Lung (tissue), 12 donors: Measurements from ENCODE around the gene CRACR2B. TPM values are rescaled to one million over a fixed set of nuclear protein-coding genes. Genes with fewer than 3 reads are reported as not detected.

Experiments used
- ATAC-seq: fragments of 200-7000 bp; cut with Tn5 transposase; one replicate; pipeline ENCODE4 v1.9.1; 2020; ENCODE audit warnings: moderate number of reproducible peaks; ENCODE audit not compliant: insufficient read depth, low FRiP score
- DNase-seq, 3 donors: peaks; one replicate each; pipeline ENCODE4 v3.0.0-alpha.2; 2013 to 2017
- H3K27ac ChIP-seq, 2 donors: one replicate each; pipeline ENCODE4 v1.5.1; 2013; ENCODE audit warnings: mild to moderate bottlenecking in 2 of 2, moderate library complexity in 2 of 2, control low read depth in 1 of 2, inconsistent platforms in 1 of 2, low read depth in 1 of 2, low read length in 1 of 2
- H3K27me3 ChIP-seq, 3 donors: one replicate each; pipeline ENCODE4 v1.5.1; 2013; ENCODE audit warnings: low read length in 2 of 3; ENCODE audit not compliant: control insufficient read depth in 3 of 3, insufficient read depth in 3 of 3
- H3K36me3 ChIP-seq, 4 donors: one replicate each; pipeline ENCODE4 v1.5.1; 2013; ENCODE audit warnings: low read length in 4 of 4, mild to moderate bottlenecking in 1 of 4, moderate library complexity in 1 of 4; ENCODE audit not compliant: control insufficient read depth in 4 of 4, insufficient read depth in 4 of 4
- H3K4me1 ChIP-seq, 5 donors: one replicate each; pipeline ENCODE4 v1.5.1; 2013; ENCODE audit warnings: low read length in 5 of 5, mild to moderate bottlenecking in 2 of 5, moderate library complexity in 1 of 5; ENCODE audit not compliant: control insufficient read depth in 5 of 5, insufficient read depth in 5 of 5
- H3K4me3 ChIP-seq: one replicate; pipeline ENCODE4 v1.5.1; 2013; ENCODE audit warnings: mild to moderate bottlenecking, control low read depth, moderate library complexity
- H3K9ac ChIP-seq, 2 donors: one replicate each; pipeline ENCODE4 v1.5.1; 2013; ENCODE audit warnings: low read length in 2 of 2, control low read depth in 1 of 2; ENCODE audit not compliant: insufficient read depth in 1 of 2
- H3K9me3 ChIP-seq, 4 donors: one replicate each; pipeline ENCODE4 v1.5.1; 2013; ENCODE audit warnings: low read length in 3 of 4, mild to moderate bottlenecking in 1 of 4, moderate library complexity in 1 of 4; ENCODE audit not compliant: control insufficient read depth in 4 of 4, insufficient read depth in 3 of 4
- CTCF ChIP-seq: IDR thresholded peaks from 2 replicates; pipeline ENCODE4 v1.5.1; 2012; ENCODE audit warnings: mild to moderate bottlenecking; ENCODE audit errors: control extremely low read depth, extremely low read depth
- WGBS, 2 donors: extraction: QIAGEN DNeasy Blood & Tissue Kit; methylation state at CpG; one replicate each; pipeline ENCODE4 v1.1.7; 2013; 5-methylcytosine and 5-hydroxymethylcytosine counted together
- polyA plus RNA-seq, 2 donors: library from polyadenylated mRNA; stranded (reverse); fragments of 200-250 nt; gene quantifications; one replicate each; pipeline ENCODE4 v1.2.1, GENCODE V29; 2013
- total RNA-seq, 2 donors: library from RNA; depleted of rRNA in 1 of 2; stranded (reverse); fragments of >200 nt in 1 of 2; gene quantifications; one replicate each; pipeline ENCODE4 v1.2.1, GENCODE V29; 2014 to 2021
- donor health status: control.
- donor health status: control.
- donor health status: Bipolar disorder and iron deficiency.
- donor health status: healthy.
- donor health status: DM: yes; HTN: yes; CAD: no.

The CRACR2B gene
- total and polyA plus RNA-seq, 4 donors = 17.9 to 45.1 (median 31.7) TPM

- no peak for DNase-seq
- H3K27ac ChIP-seq = no peak overlapping the region
- H3K4me3 ChIP-seq = no peak overlapping the region
- H3K9ac ChIP-seq = no peak overlapping the region
- H3K36me3 ChIP-seq = peaks cover 0 to 54% (median 4%) of the 10 kb centered on the region in 4 donors
- TF ChIP-seq CTCF = no peak
- no peaks in the 10 kb centered on the region for H3K9me3 ChIP-seq
- no peak for ATAC-seq
- 91% methylated on average over 10 to 11 of the region's 11 CpGs for WGBS, 2 donors
- peaks cover 0 to 27% (median 0%) of the 10 kb centered on the region in 5 donors for H3K4me1 ChIP-seq
- H3K27me3 ChIP-seq = no peaks in the 10 kb centered on the region
Observed at GRCh38 chr11:864898-865297, 37.2 kb downstream of the CRACR2B start.

GRCh38 chr11:865462-866430, 38.0 kb downstream of the CRACR2B start:
- WGBS, 2 donors = 86% methylated on average over 40 to 41 of the region's 41 CpGs
- no peak for DNase-seq
- H3K9me3 ChIP-seq = no peaks in the 10 kb centered on the region
- H3K27ac ChIP-seq = no peak overlapping the region
- H3K27me3 ChIP-seq = no peaks in the 10 kb centered on the region
- H3K36me3 ChIP-seq = peaks cover 0 to 50% (median 4%) of the 10 kb centered on the region in 4 donors
- ATAC-seq = no peak
- H3K4me3 ChIP-seq = no peak overlapping the region
- no peak overlapping the region for H3K9ac ChIP-seq
- TF ChIP-seq CTCF = no peak
- peaks cover 0 to 20% (median 0%) of the 10 kb centered on the region in 5 donors for H3K4me1 ChIP-seq

GRCh38 chr11:866481-866880, 38.8 kb downstream of the CRACR2B start:
- Histone ChIP-seq H3K9ac (no peak overlapping the region), H3K36me3 (peaks cover 0 to 50% (median 4%) of the 10 kb centered on the region in 4 donors), H3K4me1 (peaks cover 0 to 20% (median 0%) of the 10 kb centered on the region in 5 donors), H3K9me3 (no peaks in the 10 kb centered on the region), H3K27ac (no peak overlapping the region), H3K4me3 (no peak overlapping the region), H3K27me3 (no peaks in the 10 kb centered on the region)
- WGBS, 2 donors = 90 to 94% methylated on average over 14 of the region's 14 CpGs
- no peak for TF ChIP-seq CTCF
- ATAC-seq = no peak
- DNase-seq = no peak
